Measurements from ENCODE around the gene FGFR4. TPM values are rescaled to one million over a fixed set of nuclear protein-coding genes. Genes with fewer than 3 reads are reported as not detected.

FGFR4 gene
- total RNA-seq, 2 experiments from 2014 or later, result 0.33 to 0.53 TPM

DNA sequence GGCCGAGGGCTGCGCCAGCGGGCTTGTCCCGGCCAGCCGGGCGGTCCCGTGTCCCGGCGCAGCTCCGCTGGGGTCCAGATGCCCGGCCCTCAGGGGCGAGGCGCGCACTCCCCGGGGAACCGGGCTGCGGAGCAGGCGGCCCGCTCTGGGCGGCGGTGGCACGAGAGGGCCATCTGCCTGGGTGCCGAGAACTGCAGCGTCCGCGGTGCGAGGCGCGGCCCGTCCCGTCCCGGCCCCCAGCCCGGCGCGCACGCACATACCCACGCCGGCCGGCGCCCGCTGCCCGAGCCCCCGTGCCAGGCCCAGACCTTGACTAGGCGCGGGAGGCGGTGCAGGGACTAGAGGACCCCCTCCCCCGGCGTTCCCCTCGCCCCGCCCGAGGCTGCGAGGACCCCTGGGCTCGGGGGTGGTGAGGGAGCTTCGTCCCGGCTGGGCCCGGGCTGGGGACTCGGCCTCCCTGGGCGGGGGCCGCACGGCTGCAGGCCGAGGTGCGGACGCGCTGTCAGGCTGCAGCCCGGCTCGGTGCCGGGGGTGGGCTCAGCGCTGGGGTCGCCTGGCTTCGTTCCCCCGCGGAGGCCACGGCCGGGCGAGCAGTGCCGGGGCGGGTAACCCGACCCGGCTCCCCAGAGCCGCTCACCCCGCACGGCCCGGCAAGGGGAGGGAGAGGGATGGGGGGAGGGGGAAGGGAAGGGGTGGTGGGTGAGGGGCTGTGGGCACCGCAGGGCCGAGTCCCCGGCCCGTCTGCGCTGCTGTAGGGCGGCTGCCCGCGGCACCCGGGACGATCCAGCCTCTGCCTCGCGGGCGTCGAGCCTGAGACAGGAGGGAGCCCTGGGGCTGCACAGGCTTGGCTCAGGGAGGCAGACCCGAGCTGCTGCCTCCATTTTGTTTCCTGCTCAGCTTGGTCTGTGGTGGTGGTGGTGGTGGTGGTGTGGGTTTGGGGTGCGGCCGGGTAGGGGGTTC is 45.7 kb downstream of the FGFR4 start:
- Mint-ChIP-seq H3K27me3 (no peaks in the 10 kb centered on the region), H3K27ac (peak overlapping the region; percentile 48), H3K9me3 (no peaks in the 10 kb centered on the region), H3K4me1 (peaks cover 54% of the 10 kb centered on the region), H3K36me3 (ENCODE audit: low read depth) (peaks cover 26% of the 10 kb centered on the region), H3K4me3 (peak overlapping the region; percentile 89)
- no peak for DNase-seq
- ChIA-PET CTCF (interaction anchor here (1.5 to 2.7 kb wide), 4 partner anchors 17 to 177 kb away, joined by 3 to 16 read pairs (median 10); no protein-coding TSS in a partner anchor), POLR2A (interaction anchor here (0.6 to 3.5 kb wide), 13 partner anchors 8 to 323 kb away, joined by 3 to 23 read pairs (median 6); partner anchors contain the start of genes LMAN2, PRELID1 and RAB24)

DNA sequence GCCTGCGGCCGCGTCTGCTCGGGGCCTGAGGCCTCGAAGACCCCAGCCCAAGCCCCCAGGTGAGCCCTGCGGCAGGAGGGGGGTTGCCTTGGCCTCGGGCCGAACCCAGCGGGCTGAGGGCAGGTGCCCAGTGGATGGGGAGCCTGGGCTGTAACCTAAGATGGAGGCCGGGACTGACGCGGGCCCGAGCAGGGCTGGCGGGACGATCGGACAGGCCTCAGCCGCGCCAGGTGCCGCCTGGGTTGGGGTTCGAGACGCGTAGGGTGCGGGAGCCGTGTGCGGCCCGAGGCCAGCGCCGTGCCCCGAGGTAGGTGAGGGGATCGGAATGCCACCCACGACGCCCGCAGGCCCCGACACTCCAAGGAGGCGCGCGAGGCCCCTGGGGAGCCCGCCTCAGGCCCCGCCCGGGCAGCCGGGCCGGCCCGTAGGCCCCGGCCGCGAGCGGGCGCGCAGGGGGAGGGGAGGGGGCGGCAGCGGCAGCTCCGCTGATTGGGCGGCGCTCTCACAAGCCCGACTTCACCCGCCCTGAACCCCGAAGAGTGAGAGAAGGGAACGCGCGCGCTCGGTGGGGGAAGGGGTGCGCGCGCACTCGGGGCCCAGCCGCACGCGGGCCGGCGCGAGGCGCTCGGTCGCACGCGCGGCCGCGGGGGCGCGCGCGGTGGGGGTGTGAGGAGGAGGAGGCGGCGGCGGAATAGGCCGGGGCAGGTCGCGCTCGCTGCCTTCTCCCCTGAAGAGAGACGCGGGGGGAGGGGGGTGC is 46.6 kb downstream of the FGFR4 start, which contains the start of gene NSD1:
NSD1 (plus strand) TSS at position 678 of the 757 bp plus-strand sequence. CDS start 1,331 bp downstream, outside the sequence.
- Mint-ChIP-seq H3K27ac (peak within 1 kb of the TSS; percentile 82), H3K9me3 (no peaks in the 10 kb centered on the region), H3K4me1 (peaks cover 56% of the 10 kb centered on the region), H3K36me3 (ENCODE audit: low read depth) (peaks cover 32% of the 10 kb centered on the region), H3K27me3 (no peaks in the 10 kb centered on the region), H3K4me3 (peak within 1 kb of the TSS; percentile 89)
- POLR2A ChIA-PET, result interaction anchor here (0.6 to 3.5 kb wide), 17 partner anchors 7 to 322 kb away, joined by 3 to 23 read pairs (median 5); partner anchors contain the start of genes LMAN2, PRELID1 and RAB24
- peak; percentile 93 for DNase-seq
- CTCF ChIA-PET, result interaction anchor here (1.5 to 2.7 kb wide), 5 partner anchors 15 to 176 kb away, joined by 3 to 16 read pairs (median 8); no protein-coding TSS in a partner anchor

DNA sequence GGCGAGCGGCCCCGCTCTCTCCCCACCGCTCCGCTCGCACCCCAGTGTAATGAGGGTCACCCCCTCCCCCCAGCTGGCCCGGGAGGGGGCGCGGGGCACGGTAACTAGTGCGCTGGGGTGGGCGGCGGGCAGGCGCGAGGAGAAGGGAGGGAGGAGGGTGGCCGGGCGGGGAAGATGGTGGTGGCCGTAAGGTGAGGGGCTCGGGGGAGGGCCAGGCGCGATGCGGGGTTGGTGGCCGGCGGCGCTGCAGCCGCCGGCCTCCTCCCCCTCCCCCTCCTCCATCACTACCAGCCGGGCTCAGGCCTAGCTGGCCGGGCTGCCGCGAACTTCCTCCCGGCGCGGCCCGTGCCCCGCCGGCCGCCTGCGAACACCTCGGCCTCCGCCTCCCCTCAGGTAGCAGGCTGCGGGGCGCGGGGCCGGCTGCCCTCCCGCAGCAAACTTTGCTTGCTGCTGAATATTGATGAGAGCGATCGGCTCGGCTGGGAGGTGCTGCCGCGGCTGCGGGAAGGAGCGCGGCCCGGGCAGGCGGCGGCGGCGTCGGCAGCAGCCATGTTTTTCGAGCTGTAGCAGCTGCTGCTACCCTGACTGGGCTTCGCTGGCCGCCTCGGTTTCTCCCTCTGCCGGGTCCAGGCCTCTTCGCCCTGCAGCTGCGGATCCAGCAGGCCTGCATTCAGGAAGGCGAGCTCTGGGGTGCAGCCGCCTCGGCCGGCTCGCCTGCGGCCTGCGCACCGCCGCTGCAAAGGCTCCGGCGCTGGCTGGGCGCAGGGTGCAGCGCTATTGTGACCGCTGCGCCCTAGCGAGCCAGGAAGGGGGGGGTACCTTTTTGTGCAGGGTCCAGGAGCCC is 47.4 kb downstream of the FGFR4 start:
- H3K27me3 Mint-ChIP-seq, result no peaks in the 10 kb centered on the region
- DNase-seq, result peak; percentile 55
- H3K4me1 Mint-ChIP-seq, result peaks cover 48% of the 10 kb centered on the region
- H3K27ac Mint-ChIP-seq, result peak overlapping the region; percentile 82
- no peaks in the 10 kb centered on the region for H3K9me3 Mint-ChIP-seq
- ChIA-PET CTCF (interaction anchor here (1.5 to 2.7 kb wide), 5 partner anchors 15 to 176 kb away, joined by 3 to 16 read pairs (median 8); no protein-coding TSS in a partner anchor), POLR2A (interaction anchor here (0.5 to 3.5 kb wide), 17 partner anchors 8 to 321 kb away, joined by 3 to 23 read pairs (median 5); partner anchors contain the start of genes LMAN2, PRELID1 and RAB24)
- peaks cover 32% of the 10 kb centered on the region for H3K36me3 Mint-ChIP-seq (ENCODE audit: low read depth)
- H3K4me3 Mint-ChIP-seq, result peak overlapping the region; percentile 89

DNA sequence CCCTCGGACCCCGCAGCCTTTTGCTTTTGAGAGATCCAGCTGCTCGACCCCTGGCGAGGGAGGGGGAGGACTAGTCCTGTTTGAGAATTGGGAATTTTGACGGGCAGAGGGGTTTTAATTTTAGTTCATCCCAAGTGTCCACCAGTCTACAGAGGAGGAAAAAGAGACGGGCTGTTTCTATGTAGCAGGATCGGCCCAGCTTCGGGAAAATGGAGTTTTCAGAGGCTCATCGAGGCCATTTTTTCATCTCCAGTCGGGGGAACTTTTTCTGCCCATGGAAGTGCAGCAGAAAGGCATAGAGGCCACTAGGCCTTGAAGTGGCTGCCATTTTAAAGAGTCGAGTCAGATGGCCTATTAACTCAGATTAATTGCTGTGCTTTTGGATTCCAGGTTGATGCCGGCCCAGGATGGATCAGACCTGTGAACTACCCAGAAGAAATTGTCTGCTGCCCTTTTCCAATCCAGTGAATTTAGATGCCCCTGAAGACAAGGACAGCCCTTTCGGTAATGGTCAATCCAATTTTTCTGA is 48.0 kb downstream of the FGFR4 start:
- CTCF ChIA-PET, result interaction anchor here (1.5 to 2.7 kb wide), 4 partner anchors 16 to 175 kb away, joined by 3 to 16 read pairs (median 10); no protein-coding TSS in a partner anchor
- no peak for DNase-seq
- peaks cover 36% of the 10 kb centered on the region for H3K36me3 Mint-ChIP-seq (ENCODE audit: low read depth)

DNA sequence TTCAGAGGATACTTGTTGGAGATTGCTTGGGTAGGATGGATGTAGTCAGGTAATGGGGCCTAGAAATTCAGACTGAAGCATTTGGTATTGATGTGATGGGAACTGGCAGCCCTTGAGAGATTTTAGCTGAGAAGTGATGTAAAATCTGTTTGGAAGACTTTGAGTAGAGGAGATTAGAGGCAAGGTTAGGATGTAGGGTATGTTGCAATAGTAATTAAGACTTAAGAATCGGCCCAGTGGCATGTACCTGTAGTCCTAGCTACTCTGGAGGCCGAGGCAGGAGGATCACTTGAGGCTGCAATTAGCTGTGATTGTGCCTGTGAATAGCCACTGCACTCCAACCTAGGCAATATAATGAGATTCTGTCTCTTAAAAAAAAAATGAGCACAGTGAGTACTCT is 53.6 kb downstream of the FGFR4 start:
- DNase-seq, result no peak
- POLR2A ChIA-PET, result no interaction called here
- H3K36me3 Mint-ChIP-seq (ENCODE audit: low read depth), result peaks cover 77% of the 10 kb centered on the region
- no peaks in the 10 kb centered on the region for H3K9me3 Mint-ChIP-seq
- CTCF ChIA-PET, result interaction anchor here (1.2 kb wide), 1 partner anchor 26 kb away, joined by 4 read pairs; no protein-coding TSS in a partner anchor
- H3K4me3 Mint-ChIP-seq, result no peak overlapping the region
- no peak overlapping the region for H3K27ac Mint-ChIP-seq
- H3K4me1 Mint-ChIP-seq, result peaks cover 53% of the 10 kb centered on the region
- no peaks in the 10 kb centered on the region for H3K27me3 Mint-ChIP-seq

More for the DNA sequence above, 48.0 kb downstream of the FGFR4 start:
- H3K27ac Mint-ChIP-seq, result peak overlapping the region; percentile 82
- H3K4me1 Mint-ChIP-seq, result peaks cover 46% of the 10 kb centered on the region
- no peaks in the 10 kb centered on the region for H3K9me3 Mint-ChIP-seq
- POLR2A ChIA-PET, result interaction anchor here (1.0 to 3.5 kb wide), 13 partner anchors 9 to 321 kb away, joined by 3 to 23 read pairs (median 5); partner anchors contain the start of gene LMAN2
- H3K4me3 Mint-ChIP-seq, result peak overlapping the region; percentile 89
- no peaks in the 10 kb centered on the region for H3K27me3 Mint-ChIP-seq

DNA sequence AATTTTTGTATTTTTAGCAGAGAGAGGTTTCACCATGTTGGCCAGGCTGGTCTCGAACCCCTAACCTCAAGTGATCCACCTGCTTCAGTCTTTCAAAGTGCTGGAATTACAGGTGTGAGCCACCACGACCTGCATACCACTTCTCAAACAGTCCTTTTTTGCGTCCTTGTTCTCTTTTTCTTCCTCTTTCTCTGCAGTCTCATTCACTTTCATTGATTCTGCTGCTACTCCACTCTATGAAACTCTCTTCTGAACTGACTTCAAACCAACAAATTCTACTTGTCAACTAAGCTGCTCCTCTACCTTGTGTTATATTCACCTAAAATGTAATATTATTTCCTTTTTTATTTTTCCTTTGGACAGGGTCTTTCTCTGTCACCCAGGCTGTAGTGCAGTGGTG is 54.8 kb downstream of the FGFR4 start:
- H3K9me3 Mint-ChIP-seq, result no peaks in the 10 kb centered on the region
- H3K27ac Mint-ChIP-seq, result peak overlapping the region; percentile 11
- peaks cover 42% of the 10 kb centered on the region for H3K4me1 Mint-ChIP-seq
- H3K4me3 Mint-ChIP-seq, result no peak overlapping the region
- H3K27me3 Mint-ChIP-seq, result no peaks in the 10 kb centered on the region
- POLR2A ChIA-PET, result no interaction called here
- H3K36me3 Mint-ChIP-seq (ENCODE audit: low read depth), result peaks cover 70% of the 10 kb centered on the region
- DNase-seq, result no peak
- CTCF ChIA-PET, result no interaction called here

DNA sequence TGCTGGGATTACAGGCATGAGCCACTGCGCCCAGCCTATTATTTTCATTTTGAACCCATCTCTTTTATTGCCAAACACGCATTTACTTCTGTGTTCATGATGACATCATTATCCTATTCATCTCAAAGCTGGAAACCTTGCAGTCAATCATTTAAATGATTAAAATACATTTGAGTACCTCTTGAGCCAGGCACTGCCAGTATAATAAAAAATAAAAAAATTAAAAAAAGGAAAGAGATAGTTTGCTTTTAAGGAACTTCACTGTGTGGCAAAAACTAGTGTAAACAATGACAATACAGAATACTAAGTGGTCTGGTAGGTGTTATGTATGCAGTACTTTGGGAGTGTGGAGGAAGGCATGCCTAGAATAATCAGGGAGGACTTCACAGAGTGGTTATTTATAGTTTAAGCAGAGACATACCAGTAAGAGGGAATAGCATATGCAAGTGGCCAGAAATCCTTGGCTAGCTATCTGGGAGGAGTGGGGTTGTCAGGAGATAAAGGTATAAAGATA is 55.4 kb downstream of the FGFR4 start:
- POLR2A ChIA-PET, result no interaction called here
- no peaks in the 10 kb centered on the region for H3K9me3 Mint-ChIP-seq
- peaks cover 68% of the 10 kb centered on the region for H3K36me3 Mint-ChIP-seq (ENCODE audit: low read depth)
- DNase-seq, result no peak
- CTCF ChIA-PET, result no interaction called here
- peaks cover 36% of the 10 kb centered on the region for H3K4me1 Mint-ChIP-seq
- H3K27ac Mint-ChIP-seq, result no peak overlapping the region
- H3K4me3 Mint-ChIP-seq, result no peak overlapping the region
- H3K27me3 Mint-ChIP-seq, result no peaks in the 10 kb centered on the region

DNA sequence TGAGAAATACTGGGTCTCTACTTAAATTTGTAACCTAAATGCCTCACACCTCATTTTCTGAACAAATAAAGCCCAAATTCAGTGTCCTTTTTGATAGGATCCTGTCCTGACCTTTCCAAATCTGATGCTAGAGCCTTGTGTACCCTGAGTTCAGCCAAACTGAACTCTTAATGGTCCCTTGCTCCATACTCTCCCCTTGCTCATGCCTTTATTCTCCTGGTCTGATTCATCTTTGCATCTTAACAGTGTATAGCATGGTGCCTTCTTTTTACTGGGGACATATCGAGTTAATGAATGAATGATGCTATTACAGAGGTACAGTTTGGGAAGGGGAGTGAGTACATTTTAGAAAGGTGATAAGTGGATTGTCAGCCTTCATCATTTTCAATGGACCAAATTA is 56.1 kb downstream of the FGFR4 start:
- CTCF ChIA-PET, result no interaction called here
- H3K36me3 Mint-ChIP-seq (ENCODE audit: low read depth), result peaks cover 67% of the 10 kb centered on the region
- no peaks in the 10 kb centered on the region for H3K9me3 Mint-ChIP-seq
- POLR2A ChIA-PET, result interaction anchor here (0.6 kb wide), 1 partner anchor 10 kb away, joined by 4 read pairs; no protein-coding TSS in a partner anchor
- no peak for DNase-seq
- H3K4me3 Mint-ChIP-seq, result no peak overlapping the region
- H3K4me1 Mint-ChIP-seq, result peaks cover 31% of the 10 kb centered on the region
- H3K27ac Mint-ChIP-seq, result no peak overlapping the region
- no peaks in the 10 kb centered on the region for H3K27me3 Mint-ChIP-seq

DNA sequence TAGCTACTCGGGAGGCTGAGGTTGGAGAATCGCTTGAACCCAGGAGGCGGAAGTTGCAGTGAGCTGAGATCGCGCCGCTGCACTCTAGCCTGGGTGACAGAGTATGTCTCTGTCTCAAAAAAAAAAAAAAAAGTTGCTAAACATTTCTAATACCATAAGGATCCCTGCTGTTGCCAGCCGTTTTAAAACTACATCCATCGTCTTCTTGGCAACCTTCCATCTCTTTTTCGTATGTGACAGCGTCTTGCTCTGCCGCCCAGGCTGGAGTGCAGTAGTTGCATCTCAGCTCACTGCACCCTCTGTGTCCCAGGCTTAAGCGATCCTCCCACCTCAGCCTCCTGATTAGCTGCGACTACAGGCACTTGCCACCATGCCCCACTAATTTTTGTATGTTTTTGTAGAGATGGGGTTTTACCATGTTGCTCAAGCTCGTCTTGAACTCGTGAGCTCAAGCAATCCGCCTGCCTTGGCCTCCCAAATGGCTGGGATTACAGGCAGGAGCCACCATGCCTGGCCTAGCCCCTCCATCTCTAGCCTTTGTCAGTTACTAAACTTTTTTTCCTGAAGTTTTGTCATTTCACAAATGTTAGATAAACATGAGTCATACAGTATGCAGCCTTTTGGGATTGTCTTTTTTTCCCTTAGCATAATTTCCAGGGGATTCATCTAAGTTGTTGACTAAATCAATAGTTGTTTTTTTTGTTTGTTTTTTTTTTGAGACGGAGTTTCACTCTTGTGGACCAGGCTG is 60.4 kb downstream of the FGFR4 start:
- Mint-ChIP-seq H3K4me1 (peaks cover 8% of the 10 kb centered on the region), H3K9me3 (no peaks in the 10 kb centered on the region), H3K36me3 (ENCODE audit: low read depth) (peaks cover 45% of the 10 kb centered on the region), H3K4me3 (no peak overlapping the region), H3K27ac (no peak overlapping the region), H3K27me3 (no peaks in the 10 kb centered on the region)
- ChIA-PET CTCF (no interaction called here), POLR2A (no interaction called here)
- DNase-seq, result no peak

Measured in activated CD4-positive, alpha-beta memory T cell treated with anti-CD3 and anti-CD28 coated beads, Interleukin-2, amount 10 ng/mL, durations not matched to agents 7 days and 5 days (primary cell).